HEK293 (cell line): ENCODE results near the gene PIK3R1.

Experiments used
- HOXA7 ChIP-seq: sonication (generic); formaldehyde crosslinking; IDR thresholded peaks from 2 replicates; pipeline ENCODE4 v1.8.1; 2022; ENCODE audit warnings: missing genetic modification reagents, borderline replicate concordance
- RBAK ChIP-seq: fragments of 450-650 bp; formaldehyde crosslinking; IDR thresholded peaks from 2 replicates; pipeline ENCODE4 v1.5.1; 2016; ENCODE audit warnings: missing biosample characterization, missing genetic modification characterization
- ZFP3 ChIP-seq: fragments of 450-650 bp; formaldehyde crosslinking; IDR thresholded peaks from 2 replicates; pipeline ENCODE4 v1.5.1; 2016; ENCODE audit warnings: low read depth, missing biosample characterization, missing genetic modification characterization
- ZNF133 ChIP-seq: fragments of 450-650 bp; formaldehyde crosslinking; IDR thresholded peaks from 2 replicates; pipeline ENCODE4 v1.5.1; 2016; ENCODE audit warnings: missing biosample characterization, missing genetic modification characterization
- ZNF302 ChIP-seq: fragments of 450-650 bp; formaldehyde crosslinking; IDR thresholded peaks from 2 replicates; pipeline ENCODE4 v1.5.1; 2016; ENCODE audit warnings: missing biosample characterization, missing genetic modification characterization, low read depth
- ZNF350 ChIP-seq: fragments of 450-650 bp; formaldehyde crosslinking; IDR thresholded peaks from 2 replicates; pipeline ENCODE4 v1.5.0; 2017; ENCODE audit warnings: missing biosample characterization, mild to moderate bottlenecking, missing genetic modification characterization
- ZNF510 ChIP-seq: fragments of 450-650 bp; formaldehyde crosslinking; IDR thresholded peaks from 2 replicates; pipeline ENCODE4 v1.5.1; 2018; ENCODE audit warnings: mild to moderate bottlenecking, missing genetic modification characterization, missing biosample characterization; ENCODE audit not compliant: insufficient replicate concordance
- ZSCAN16 ChIP-seq: fragments of 450-650 bp; formaldehyde crosslinking; IDR thresholded peaks from 2 replicates; pipeline ENCODE4 v1.5.1; 2016; ENCODE audit warnings: missing biosample characterization, missing genetic modification characterization
- TF ChIP-seq, protein P1 (sequence below): fragments of 450-650 bp; formaldehyde crosslinking; IDR thresholded peaks from 2 replicates; pipeline ENCODE4 v1.5.1; 2016; ENCODE audit warnings: missing biosample characterization, missing genetic modification characterization
- TF ChIP-seq, protein P2 (sequence below): fragments of 450-650 bp; formaldehyde crosslinking; conservative IDR thresholded peaks from 2 replicates; pipeline ENCODE4 v1.5.1; 2016; ENCODE audit warnings: low read depth, missing biosample characterization, missing genetic modification characterization
- TF ChIP-seq, protein P3 (sequence below): sonication (generic); formaldehyde crosslinking; IDR thresholded peaks from 2 replicates; pipeline ENCODE4 v1.8.1; 2022; ENCODE audit warnings: mild to moderate bottlenecking, moderate library complexity, missing genetic modification reagents
- TF ChIP-seq, protein P4 (sequence below): IDR thresholded peaks from 2 replicates; pipeline ENCODE4 v1.6.1; 2011; ENCODE audit warnings: mild to moderate bottlenecking, low read depth, low read length, borderline replicate concordance

DNA sequence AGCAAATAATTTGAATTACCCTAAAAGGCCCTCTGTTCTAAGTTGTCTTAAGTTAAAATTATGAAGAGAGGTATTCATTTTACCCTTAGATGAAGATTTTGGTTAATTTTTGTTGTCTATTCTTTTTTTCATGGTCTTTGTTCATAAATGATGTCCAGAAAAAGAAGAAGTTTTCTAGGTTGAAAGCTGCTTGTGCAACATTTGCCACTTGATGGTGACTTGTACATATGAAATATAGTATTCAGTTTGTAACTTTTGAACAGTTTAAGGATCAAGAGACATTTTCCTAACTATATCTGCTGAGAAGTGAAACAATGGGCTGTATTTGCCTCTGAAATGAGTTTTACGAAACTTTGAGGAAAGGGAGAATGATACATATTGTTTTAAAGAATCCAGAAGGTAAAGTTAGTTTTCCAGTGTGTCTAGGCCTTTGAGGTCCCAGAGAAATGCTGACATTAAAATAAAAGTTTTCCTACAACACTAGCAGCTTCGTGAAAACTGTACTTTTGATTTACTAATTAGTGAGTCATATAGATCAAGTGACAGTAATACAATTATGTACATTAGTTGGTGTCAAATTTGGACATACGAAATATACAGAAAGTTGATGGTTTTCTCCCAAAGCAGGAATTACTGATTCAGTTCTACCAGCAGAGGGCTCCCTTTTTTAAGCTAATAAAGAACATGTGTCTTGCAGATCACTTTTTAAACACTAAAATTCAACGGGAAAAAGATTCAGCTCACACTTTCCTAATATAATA is 70.5 kb downstream of the PIK3R1 start:
- TF ChIP-seq ZFP3 (tag by site-specific recombination) (no peak), ZNF510 (tag by site-specific recombination) (no peak), ZNF350 (no peak), ZSCAN16 (tag by site-specific recombination) (no peak), RBAK (tag by site-specific recombination) (no peak), HOXA7 (CRISPR knock-in tag) (no peak), ZNF133 (tag by site-specific recombination) (no peak), ZNF302 (tag by site-specific recombination) (no peak)
- TF ChIP-seq, protein P1, sequence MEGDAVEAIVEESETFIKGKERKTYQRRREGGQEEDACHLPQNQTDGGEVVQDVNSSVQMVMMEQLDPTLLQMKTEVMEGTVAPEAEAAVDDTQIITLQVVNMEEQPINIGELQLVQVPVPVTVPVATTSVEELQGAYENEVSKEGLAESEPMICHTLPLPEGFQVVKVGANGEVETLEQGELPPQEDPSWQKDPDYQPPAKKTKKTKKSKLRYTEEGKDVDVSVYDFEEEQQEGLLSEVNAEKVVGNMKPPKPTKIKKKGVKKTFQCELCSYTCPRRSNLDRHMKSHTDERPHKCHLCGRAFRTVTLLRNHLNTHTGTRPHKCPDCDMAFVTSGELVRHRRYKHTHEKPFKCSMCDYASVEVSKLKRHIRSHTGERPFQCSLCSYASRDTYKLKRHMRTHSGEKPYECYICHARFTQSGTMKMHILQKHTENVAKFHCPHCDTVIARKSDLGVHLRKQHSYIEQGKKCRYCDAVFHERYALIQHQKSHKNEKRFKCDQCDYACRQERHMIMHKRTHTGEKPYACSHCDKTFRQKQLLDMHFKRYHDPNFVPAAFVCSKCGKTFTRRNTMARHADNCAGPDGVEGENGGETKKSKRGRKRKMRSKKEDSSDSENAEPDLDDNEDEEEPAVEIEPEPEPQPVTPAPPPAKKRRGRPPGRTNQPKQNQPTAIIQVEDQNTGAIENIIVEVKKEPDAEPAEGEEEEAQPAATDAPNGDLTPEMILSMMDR (tag by site-specific recombination) = peak; percentile 30; the same call in 1 of the 2 replicates
- TF ChIP-seq, protein P2, sequence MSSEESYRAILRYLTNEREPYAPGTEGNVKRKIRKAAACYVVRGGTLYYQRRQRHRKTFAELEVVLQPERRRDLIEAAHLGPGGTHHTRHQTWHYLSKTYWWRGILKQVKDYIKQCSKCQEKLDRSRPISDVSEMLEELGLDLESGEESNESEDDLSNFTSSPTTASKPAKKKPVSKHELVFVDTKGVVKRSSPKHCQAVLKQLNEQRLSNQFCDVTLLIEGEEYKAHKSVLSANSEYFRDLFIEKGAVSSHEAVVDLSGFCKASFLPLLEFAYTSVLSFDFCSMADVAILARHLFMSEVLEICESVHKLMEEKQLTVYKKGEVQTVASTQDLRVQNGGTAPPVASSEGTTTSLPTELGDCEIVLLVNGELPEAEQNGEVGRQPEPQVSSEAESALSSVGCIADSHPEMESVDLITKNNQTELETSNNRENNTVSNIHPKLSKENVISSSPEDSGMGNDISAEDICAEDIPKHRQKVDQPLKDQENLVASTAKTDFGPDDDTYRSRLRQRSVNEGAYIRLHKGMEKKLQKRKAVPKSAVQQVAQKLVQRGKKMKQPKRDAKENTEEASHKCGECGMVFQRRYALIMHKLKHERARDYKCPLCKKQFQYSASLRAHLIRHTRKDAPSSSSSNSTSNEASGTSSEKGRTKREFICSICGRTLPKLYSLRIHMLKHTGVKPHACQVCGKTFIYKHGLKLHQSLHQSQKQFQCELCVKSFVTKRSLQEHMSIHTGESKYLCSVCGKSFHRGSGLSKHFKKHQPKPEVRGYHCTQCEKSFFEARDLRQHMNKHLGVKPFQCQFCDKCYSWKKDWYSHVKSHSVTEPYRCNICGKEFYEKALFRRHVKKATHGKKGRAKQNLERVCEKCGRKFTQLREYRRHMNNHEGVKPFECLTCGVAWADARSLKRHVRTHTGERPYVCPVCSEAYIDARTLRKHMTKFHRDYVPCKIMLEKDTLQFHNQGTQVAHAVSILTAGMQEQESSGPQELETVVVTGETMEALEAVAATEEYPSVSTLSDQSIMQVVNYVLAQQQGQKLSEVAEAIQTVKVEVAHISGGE (tag by site-specific recombination) = no peak
- TF ChIP-seq, protein P3, sequence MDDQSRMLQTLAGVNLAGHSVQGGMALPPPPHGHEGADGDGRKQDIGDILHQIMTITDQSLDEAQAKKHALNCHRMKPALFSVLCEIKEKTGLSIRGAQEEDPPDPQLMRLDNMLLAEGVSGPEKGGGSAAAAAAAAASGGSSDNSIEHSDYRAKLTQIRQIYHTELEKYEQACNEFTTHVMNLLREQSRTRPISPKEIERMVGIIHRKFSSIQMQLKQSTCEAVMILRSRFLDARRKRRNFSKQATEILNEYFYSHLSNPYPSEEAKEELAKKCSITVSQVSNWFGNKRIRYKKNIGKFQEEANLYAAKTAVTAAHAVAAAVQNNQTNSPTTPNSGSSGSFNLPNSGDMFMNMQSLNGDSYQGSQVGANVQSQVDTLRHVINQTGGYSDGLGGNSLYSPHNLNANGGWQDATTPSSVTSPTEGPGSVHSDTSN (CRISPR knock-in tag) = no peak
- TF ChIP-seq, protein P4, sequence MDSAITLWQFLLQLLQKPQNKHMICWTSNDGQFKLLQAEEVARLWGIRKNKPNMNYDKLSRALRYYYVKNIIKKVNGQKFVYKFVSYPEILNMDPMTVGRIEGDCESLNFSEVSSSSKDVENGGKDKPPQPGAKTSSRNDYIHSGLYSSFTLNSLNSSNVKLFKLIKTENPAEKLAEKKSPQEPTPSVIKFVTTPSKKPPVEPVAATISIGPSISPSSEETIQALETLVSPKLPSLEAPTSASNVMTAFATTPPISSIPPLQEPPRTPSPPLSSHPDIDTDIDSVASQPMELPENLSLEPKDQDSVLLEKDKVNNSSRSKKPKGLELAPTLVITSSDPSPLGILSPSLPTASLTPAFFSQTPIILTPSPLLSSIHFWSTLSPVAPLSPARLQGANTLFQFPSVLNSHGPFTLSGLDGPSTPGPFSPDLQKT = no peak
